Activated gamma-delta T cell treated with Interleukin-2 at 50 U/mL for 16 hours (primary cell): Measurements from ENCODE around the gene ZNF492.
A peak's percentile ranks its signal among the peaks of the same experiment; 100 is the strongest.
"Not testable (repeated sequence)": the region's sequence is repeated elsewhere in the genome, so short reads cannot be mapped to it uniquely, and the experiment has no call there.

ENCODE experiments used
- DNase-seq: peaks from one replicate; pipeline ENCODE4 v3.0.0-alpha.2; 2020

Gene ZNF492

GRCh38 chr19:22633706-22634449 is at the start of gene ZNF492:
Gene ZNF492, plus strand, starts transcription at chr19:22634324. Its CDS starts 19,076 bp downstream, at chr19:22653400.
- DNase-seq = peak; percentile 73

- no peak for DNase-seq
These were observed 38.7 kb upstream of the ZNF492 start for GRCh38 chr19:22595422-22595821.

GRCh38 chr19:22595918-22596341 is 38.2 kb upstream of the ZNF492 start:
- DNase-seq = no peak

GRCh38 chr19:22600690-22601648 is 33.2 kb upstream of the ZNF492 start:
- no peak for DNase-seq

DNA sequence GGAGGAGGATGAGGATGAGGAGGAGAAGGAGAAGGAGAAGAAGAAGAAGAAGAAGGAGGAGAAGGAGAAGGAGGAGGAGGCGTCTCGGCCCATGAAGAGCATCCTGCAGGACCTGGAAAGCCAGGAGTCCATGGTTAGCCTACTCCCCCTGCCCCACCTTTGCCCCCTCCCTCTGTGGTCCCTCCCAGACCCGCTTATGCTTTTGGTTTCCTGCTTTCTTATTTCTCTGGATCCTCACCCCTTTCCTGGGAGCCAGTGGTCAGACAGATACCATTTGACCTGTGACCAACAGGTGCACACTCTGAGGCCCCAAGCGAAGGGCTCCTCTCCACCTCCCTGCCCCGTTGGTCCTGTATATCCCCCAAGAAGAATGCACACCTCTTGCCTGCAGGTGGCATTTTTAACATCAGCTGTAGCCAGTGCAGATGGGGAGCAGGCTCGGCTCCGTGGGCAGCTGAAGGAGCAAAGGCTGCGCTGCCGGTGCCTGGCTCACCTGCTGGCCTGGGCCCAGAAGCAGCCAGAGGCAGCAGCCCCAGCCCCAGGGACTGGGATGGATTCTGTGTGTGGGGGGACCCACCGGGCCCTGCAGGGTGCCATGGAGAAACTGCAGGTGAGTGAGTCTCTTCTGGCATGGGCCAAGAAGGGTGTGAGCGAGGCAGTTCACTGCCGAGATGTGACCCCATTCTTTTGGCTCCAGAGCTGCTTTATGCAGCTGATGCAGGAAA is 32.1 kb upstream of the ZNF492 start:
- no peak for DNase-seq

- DNase-seq = no peak
These were observed 31.4 kb upstream of the ZNF492 start for GRCh38 chr19:22602631-22603272.

- no peak for DNase-seq
These were observed 30.3 kb upstream of the ZNF492 start for GRCh38 chr19:22603518-22604440.

GRCh38 chr19:22604571-22605274 is 29.4 kb upstream of the ZNF492 start:
- DNase-seq = no peak

DNA sequence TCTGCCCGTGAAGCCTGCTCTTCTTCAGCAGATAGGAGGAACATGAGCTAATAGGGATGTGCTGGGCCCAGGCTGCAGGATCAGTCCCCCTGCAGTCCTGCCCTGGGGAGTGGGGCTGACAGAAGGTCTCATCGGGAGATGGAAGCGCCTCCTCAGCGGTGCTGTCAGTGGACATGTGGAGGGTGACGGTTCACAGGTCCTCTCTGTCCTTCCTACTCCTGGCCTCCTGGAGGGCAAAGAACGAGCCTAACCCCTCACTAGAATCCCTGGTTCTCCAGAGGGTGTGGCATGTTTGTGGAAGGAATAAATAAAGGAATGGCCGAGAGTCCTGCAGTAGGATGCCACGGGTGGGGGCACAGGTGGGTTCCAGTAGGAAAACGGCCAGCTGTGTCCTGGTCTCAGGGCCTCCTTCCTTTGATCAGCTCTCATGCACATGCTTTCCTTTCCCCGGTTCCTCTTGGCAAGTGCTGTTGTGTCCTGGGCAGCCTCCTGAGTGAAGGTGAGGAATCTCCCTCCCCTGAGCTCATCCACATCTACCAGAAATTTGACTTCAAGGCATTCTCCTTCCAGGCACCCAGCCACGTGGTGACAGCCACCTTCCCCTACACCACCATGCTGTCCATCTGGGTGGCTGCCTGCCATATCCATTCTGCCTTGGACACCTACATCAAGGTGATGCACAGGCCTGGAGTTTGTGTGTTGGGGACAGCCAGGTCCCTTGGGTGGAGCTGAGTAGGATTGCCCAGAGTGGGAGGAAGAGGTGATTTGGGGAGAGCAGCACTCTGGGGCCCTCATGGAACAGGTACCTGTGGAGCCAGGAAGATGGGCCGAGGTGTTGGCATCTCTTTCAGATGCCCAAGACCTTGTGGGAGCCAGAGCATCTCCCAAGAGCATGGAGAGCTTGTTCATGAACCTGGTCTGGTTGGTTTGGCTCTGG is 28.6 kb upstream of the ZNF492 start:
- no peak for DNase-seq

DNA sequence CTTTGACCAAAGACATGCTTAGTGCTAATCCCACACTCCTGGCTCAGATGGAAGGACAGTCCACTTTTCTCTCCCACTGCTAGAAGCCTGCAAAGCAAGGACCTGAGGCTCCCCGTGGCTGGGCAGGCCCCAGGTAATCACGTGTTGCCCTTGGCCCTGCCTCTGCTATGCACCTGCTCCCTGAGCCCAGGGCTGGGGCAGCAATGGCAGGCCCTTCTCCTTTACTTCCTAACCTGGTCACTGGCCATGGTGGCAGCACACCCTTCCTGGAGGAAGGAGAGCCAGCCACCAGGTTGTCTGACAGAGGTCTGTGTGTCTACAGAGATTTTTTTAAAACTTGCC is 27.9 kb upstream of the ZNF492 start:
- DNase-seq = no peak

GRCh38 chr19:22606954-22607652 is 27.0 kb upstream of the ZNF492 start:
- no peak for DNase-seq

DNA sequence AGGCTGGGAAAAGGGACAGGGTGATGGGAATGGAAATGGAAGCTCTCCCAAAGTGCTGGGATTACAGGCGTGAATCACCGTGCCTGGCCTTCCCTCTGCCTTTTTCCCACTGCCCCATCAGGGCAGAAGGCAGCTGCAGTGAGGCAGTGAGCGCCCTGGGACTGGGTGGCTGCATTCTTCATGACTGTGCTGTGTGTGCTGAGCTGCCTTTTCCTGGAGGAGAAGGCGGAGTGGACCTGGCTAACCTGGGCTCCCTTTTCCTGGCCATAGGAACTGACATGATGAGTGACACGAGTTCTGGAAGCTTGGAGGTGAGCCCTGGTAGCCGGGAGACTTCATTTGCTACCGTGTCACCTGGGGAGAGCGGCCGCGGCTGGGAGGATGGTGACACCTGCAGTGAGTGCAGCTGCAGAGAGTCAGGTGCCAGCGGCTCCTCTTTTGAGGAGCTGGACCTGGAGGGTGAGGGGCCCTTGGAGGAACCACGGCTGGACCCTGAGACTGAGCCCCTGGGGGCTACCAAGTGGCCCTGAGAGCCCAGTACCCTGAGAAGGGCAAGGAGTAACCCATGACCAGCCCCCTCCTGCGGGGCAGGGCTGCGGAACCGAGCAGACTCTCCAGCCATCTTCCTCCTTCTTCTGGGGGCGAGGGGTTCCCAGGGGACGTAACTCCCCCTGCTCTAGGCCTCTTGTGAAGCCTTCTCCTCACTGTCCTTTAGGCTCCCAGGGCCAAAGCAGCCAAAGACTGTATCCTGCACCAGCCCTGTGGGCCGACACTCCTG is 26.3 kb upstream of the ZNF492 start:
- DNase-seq = no peak

DNA sequence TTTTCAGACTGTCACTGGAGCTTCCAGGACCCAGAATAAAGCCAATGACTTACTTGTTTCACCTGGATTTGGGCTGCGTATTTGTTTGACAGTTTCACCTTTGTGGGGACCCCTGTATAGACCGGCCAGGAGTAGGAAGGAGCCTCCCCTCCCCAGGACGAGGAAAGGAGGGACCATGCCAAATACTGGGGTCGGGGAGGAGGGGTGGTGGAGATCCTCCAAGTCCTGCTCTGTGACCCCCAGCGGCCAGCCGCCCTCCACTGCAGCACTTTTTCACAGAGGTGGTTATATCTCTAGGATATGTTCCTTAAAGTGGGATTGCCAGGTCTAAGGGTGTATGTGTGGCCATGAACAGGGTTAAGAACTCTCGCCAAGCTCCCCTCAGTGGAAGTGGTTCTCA is 25.7 kb upstream of the ZNF492 start:
- DNase-seq = no peak

DNA sequence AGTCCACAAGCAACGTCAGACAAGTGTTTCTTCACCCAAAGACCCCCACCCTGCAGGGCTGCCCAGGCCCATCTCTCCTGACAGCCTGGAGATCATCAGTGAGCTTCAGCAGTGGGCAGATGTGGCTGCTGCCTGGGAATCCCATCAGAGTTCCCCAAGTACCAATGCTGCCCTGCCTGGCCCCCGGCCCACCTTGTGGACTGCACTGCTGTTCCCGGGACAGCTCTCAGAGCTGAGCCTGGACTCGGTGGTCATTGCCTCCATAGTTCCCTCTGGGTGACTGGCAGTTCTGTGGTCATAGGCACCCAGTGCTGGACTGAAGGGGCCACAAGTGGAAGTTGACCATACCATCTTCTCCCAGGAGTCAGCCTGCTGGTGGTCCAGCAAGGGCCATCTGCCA is 24.5 kb upstream of the ZNF492 start:
- DNase-seq = no peak

DNA sequence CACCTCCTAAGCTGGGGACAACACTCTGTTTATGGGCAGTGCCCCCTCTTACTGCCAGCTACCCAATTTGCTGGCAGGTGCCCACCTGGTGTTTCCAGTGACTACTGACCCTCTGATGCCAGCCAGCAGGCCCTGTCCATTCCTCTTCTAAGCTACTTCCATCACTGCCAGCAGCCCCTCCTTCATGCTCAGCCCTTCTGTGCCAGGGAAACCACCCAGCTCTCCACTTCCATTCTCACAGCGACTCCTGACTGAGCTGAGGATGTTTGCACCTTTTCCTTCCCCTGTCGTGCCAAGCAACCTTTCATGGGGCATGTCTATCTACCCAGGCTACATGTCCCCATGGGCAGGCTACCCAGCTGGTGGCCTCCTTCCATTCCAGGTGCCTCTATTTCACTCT is 24.0 kb upstream of the ZNF492 start:
- no peak for DNase-seq

- DNase-seq = no peak
These were observed 21.8 kb upstream of the ZNF492 start for GRCh38 chr19:22612316-22612715.

DNA sequence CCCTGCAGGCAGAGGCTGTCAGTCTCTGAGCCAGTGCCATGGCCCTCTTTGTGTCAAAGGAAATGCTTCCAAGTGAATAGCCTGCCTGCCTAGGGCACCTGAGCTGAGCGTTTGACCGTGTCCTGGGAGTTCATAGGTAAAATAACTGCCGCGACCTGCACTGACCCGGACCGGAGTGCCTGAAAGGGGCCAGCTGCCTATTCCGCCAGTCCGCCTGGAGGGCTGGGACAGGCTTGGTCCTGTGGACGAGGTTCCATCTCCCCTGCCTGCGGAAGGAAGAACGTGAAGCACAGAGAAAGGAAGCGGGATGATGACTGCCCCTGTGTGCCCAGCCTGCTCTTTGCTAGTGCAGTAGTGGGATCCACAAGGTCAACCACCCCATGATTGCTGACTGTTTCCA is 17.5 kb upstream of the ZNF492 start:
- no peak for DNase-seq

GRCh38 chr19:22617181-22617580 is 16.9 kb upstream of the ZNF492 start:
- DNase-seq = not testable (repeated sequence)
